GM21717 (cell line): Measurements from ENCODE around the gene AGFG2.
"Not testable (repeated sequence)": the region's sequence is repeated elsewhere in the genome, so short reads cannot be mapped to it uniquely, and the experiment has no call there.

Experiments used
- ATAC-seq: cut with Tn5 transposase; IDR thresholded peaks from one replicate; pipeline ENCODE4 v1.9.1; 2021; ENCODE audit warnings: mild to moderate bottlenecking, moderate library complexity; ENCODE audit not compliant: unreplicated experiment

Gene AGFG2

GRCh38 chr7:100520138-100520537 is 18.9 kb upstream of the AGFG2 start:
- no peak for ATAC-seq

GRCh38 chr7:100521076-100521475 is 17.9 kb upstream of the AGFG2 start:
- ATAC-seq = no peak

- ATAC-seq = not testable (repeated sequence)
These were observed 17.0 kb upstream of the AGFG2 start for GRCh38 chr7:100521909-100522593.

- not testable (repeated sequence) for ATAC-seq
These were observed 15.8 kb upstream of the AGFG2 start for GRCh38 chr7:100523192-100523591.

GRCh38 chr7:100528108-100528866 is 10.7 kb upstream of the AGFG2 start:
- ATAC-seq = not testable (repeated sequence)

GRCh38 chr7:100532165-100533022 is 6.6 kb upstream of the AGFG2 start:
- ATAC-seq = no peak

- ATAC-seq = not testable (repeated sequence)
These were observed 3.0 kb upstream of the AGFG2 start for GRCh38 chr7:100535982-100536381.

GRCh38 chr7:100536695-100537094 is 2.3 kb upstream of the AGFG2 start:
- not testable (repeated sequence) for ATAC-seq

GRCh38 chr7:100538348-100538653 is 702 bp upstream of the AGFG2 start:
- no peak for ATAC-seq

GRCh38 chr7:100539436-100540006 is 518 bp downstream of the AGFG2 start:
- no peak for ATAC-seq

GRCh38 chr7:100540073-100540723 is 1.2 kb downstream of the AGFG2 start:
- ATAC-seq = no peak

GRCh38 chr7:100541309-100541708 is 2.3 kb downstream of the AGFG2 start:
- ATAC-seq = not testable (repeated sequence)

GRCh38 chr7:100543586-100543985 is 4.6 kb downstream of the AGFG2 start:
- no peak for ATAC-seq

GRCh38 chr7:100544386-100544785 is 5.4 kb downstream of the AGFG2 start:
- no peak for ATAC-seq

- ATAC-seq = no peak
These were observed 6.0 kb downstream of the AGFG2 start for GRCh38 chr7:100544967-100545359.

GRCh38 chr7:100545360-100546128 is 6.5 kb downstream of the AGFG2 start:
- ATAC-seq = no peak

- no peak for ATAC-seq
These were observed 7.3 kb downstream of the AGFG2 start for GRCh38 chr7:100546129-100546925.

- no peak for ATAC-seq
These were observed 8.2 kb downstream of the AGFG2 start for GRCh38 chr7:100546926-100547800.
